ENCODE measurements around the gene SAP30BP. TPM values are rescaled to one million over a fixed set of nuclear protein-coding genes. Genes with fewer than 3 reads are reported as not detected.

The SAP30BP gene
- total RNA-seq, 1 donor from 2014 or later: 125 TPM

DNA sequence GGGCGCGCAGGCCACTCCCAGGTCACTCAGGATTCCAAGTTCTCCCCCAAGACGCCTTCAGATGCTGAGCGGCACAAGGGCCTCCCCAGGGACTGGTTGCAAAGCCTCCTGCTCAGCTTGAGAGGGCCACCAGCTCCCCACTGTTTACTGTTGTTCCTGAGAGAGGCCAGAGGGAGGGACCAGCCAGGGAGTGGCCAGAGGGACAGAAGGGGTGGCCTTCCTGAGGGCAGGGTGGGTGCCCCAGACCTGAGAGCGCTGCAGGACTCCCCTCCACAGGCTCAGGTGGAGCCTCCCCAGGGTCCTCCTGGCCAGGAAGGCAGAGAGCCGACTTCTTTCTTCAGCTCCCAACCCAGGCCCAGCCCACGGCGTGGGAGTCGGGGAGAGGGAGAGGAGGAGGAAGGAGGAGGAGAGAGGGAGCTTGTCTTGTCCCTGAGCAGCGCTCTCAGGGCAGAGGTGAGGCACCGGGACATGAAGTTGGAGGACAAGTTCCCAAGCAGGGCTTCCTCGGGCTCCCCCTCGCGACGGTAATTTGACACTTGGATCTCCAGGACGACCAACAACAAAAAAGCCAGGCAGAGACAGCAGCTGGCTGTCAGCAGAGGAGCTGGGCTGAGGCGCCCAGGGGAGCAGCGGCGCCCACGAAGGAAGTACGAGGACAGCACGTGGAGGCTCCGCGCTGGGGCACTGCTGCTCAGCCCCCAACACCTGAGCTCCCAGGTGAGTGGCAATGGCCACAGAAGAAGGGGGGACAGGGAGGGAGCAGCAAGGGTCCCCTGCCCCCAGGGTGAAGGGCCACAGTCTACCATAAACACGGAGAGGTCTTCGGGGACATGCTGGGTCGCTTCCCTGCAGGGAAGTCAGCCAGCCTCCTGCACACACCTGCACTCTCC lies 33.4 kb upstream of the SAP30BP start:
- Mint-ChIP-seq H3K27me3 (ENCODE audit: unreplicated experiment) (peaks cover 8% of the 10 kb centered on the region), H3K4me1 (ENCODE audit: unreplicated experiment) (peaks cover 8% of the 10 kb centered on the region), H3K9me3 (ENCODE audit: unreplicated experiment) (no peaks in the 10 kb centered on the region), H3K36me3 (ENCODE audit: low read depth, unreplicated experiment) (peaks cover 8% of the 10 kb centered on the region), H3K27ac (ENCODE audit: unreplicated experiment) (peak overlapping the region; percentile 61), H3K4me3 (ENCODE audit: unreplicated experiment) (no peak overlapping the region)
- peak; percentile 91 for DNase-seq (ENCODE audit: low spot score)
- TF ChIP-seq, protein P1, sequence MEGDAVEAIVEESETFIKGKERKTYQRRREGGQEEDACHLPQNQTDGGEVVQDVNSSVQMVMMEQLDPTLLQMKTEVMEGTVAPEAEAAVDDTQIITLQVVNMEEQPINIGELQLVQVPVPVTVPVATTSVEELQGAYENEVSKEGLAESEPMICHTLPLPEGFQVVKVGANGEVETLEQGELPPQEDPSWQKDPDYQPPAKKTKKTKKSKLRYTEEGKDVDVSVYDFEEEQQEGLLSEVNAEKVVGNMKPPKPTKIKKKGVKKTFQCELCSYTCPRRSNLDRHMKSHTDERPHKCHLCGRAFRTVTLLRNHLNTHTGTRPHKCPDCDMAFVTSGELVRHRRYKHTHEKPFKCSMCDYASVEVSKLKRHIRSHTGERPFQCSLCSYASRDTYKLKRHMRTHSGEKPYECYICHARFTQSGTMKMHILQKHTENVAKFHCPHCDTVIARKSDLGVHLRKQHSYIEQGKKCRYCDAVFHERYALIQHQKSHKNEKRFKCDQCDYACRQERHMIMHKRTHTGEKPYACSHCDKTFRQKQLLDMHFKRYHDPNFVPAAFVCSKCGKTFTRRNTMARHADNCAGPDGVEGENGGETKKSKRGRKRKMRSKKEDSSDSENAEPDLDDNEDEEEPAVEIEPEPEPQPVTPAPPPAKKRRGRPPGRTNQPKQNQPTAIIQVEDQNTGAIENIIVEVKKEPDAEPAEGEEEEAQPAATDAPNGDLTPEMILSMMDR (IDR thresholded peaks at IDR 0.05; ENCODE audit: unreplicated experiment): peak; percentile 12

DNA sequence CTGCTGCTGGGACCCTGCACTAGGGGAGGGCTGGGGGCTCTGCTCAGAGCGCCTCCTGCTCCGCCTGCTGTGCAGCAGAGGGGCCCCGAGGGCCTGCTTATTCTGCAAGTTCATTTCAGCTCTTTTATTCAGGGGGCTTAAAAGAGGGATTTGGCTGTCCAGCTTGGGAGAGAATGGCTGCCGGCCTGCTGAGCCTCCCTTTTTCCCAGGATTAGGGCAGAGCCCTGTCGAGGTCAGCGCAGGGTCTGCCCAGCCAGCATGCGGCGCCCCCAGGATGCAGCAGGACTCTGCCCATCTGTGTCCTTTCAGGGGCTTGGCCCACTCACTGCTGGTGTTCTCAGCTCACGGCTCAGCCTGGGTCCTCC lies 32.8 kb upstream of the SAP30BP start:
- no peak for DNase-seq (ENCODE audit: low spot score)
- Mint-ChIP-seq H3K4me3 (ENCODE audit: unreplicated experiment) (no peak overlapping the region), H3K4me1 (ENCODE audit: unreplicated experiment) (peaks cover 8% of the 10 kb centered on the region), H3K36me3 (ENCODE audit: low read depth, unreplicated experiment) (peaks cover 8% of the 10 kb centered on the region), H3K27ac (ENCODE audit: unreplicated experiment) (no peak overlapping the region), H3K9me3 (ENCODE audit: unreplicated experiment) (no peaks in the 10 kb centered on the region), H3K27me3 (ENCODE audit: unreplicated experiment) (peaks cover 6% of the 10 kb centered on the region)
- TF ChIP-seq, protein P1 (IDR thresholded peaks at IDR 0.05; ENCODE audit: unreplicated experiment): no peak

DNA sequence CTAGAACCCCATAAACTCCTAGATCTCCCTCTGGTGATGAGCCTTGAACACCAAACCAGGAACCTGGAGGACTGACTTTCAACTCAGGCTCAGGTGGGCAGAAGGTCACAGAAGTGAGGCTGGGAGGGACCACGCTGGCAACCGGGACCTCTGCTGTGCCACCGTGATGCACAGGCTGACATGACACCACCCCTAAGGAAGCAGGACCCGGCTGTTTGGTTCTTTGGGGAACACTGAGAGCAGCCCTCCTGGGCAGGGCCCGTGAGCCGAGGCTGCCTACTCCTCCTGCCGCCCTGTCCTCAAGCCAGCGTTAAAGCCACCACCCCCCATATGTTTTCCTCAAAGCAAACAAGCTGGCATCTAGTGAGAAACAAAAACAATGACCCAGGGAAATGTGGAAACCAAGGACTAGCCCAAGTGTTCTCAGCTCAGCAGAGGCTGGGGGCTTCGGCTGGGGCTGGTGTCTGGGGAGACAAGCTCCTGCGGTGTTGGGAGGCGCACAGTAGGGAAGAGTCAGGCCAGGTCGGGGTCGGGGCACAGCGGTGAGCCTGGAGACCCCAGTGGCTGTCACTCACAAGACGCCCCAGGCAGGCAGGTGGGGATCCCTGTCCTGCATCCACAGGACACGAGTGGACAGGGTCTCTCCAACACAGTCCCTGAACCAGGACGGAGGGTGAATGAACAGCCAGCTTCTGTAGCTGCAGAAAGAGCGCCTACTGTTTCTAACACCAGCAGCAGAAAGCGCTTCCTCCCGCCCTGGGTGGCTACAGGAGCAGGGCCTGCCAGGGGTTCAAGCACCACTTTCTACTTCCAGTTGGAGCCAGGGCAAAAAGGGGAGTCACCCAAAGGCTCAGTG lies 32.2 kb upstream of the SAP30BP start:
- Mint-ChIP-seq H3K27me3 (ENCODE audit: unreplicated experiment) (peaks cover 6% of the 10 kb centered on the region), H3K4me3 (ENCODE audit: unreplicated experiment) (no peak overlapping the region), H3K9me3 (ENCODE audit: unreplicated experiment) (no peaks in the 10 kb centered on the region), H3K27ac (ENCODE audit: unreplicated experiment) (no peak overlapping the region), H3K36me3 (ENCODE audit: low read depth, unreplicated experiment) (peaks cover 8% of the 10 kb centered on the region), H3K4me1 (ENCODE audit: unreplicated experiment) (peaks cover 8% of the 10 kb centered on the region)
- TF ChIP-seq, protein P1 (IDR thresholded peaks at IDR 0.05; ENCODE audit: unreplicated experiment): no peak
- DNase-seq (ENCODE audit: low spot score): no peak

DNA sequence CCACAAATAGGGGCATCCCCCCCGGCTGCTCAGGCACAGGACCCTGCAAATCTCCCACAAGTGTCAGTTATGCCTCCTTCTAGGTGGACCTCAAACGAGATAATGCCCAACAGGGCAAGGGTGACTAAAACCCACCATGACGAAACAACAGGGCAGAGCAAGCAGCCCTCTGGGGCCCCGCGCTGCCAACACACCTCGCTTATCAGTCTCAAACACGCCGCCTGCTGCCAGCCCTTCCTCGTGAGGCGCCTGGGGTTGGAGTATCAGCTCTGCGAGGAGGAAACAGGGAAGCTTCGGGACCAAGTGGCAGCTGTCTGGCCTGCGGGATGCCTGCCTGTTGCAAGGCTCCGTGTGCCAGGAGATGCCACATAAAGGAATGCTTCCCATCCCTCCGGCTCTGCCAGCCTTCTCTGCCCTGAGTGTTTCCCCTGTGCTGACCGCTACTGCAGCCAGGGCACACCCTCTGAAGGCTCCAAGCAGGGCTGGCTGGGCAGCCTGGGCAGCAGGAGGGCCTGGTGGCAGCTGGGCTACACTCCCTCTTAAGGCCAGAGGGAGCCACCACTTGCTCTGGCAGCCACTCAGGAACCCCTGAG lies 31.4 kb upstream of the SAP30BP start:
- Mint-ChIP-seq H3K27me3 (ENCODE audit: unreplicated experiment) (peaks cover 6% of the 10 kb centered on the region), H3K27ac (ENCODE audit: unreplicated experiment) (no peak overlapping the region), H3K4me3 (ENCODE audit: unreplicated experiment) (no peak overlapping the region), H3K9me3 (ENCODE audit: unreplicated experiment) (no peaks in the 10 kb centered on the region), H3K36me3 (ENCODE audit: low read depth, unreplicated experiment) (peaks cover 8% of the 10 kb centered on the region), H3K4me1 (ENCODE audit: unreplicated experiment) (peaks cover 8% of the 10 kb centered on the region)
- TF ChIP-seq, protein P1 (IDR thresholded peaks at IDR 0.05; ENCODE audit: unreplicated experiment): no peak
- no peak for DNase-seq (ENCODE audit: low spot score)

Data from endothelial cell (in vitro differentiated cells).